ENCODE data around the gene UBN2. TPM values are rescaled to one million over a fixed set of nuclear protein-coding genes. Genes with fewer than 3 reads are reported as not detected.

UBN2 gene
- total and polyA plus RNA-seq, 10 of the 15 experiments (the other 5 are each of a cell fraction or from before 2014, with no cell fraction given) = 0.27 to 8.5 (median 2.5) TPM

DNA sequence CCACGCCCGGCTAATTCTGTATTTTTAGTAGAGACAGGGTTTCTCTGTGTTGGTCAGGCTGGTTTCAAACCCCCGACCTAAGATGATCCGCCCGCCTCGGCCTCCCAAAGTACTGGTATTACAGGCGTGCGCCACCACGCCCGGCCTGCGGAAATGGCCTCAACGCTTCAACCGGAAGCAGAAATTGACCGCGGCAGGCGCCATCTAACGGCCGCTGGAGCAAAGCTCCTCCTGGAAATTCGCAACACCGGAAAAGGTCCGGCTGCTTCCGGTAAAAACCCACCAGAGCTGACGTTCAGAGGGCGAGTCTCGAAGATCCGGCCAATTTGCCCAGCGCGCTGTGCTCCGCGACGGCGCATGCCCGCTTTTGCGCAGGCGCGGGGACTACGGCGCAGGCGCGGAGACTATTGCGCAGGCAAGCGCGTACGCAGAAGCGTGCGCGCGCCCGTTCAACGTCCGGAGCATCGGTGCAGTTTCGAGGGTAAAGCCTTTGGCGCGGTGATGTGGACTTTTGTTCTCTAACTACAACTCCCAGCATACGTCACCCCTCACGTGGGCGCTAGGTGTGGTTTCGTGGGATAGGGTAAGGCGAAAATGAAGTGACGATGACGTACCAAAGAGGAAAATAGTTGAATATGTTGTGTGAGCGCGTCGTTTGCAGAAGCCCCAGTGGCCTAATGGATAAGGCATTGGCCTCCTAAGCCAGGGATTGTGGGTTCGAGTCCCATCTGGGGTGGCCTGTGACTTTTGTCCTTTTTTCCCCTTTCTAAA is 109.2 kb downstream of the UBN2 start (continued):
- TF ChIP-seq MXI1 (IDR thresholded peaks at IDR 0.05; ENCODE audit: low read depth, low read length) = peak; percentile 51; the same call in 1 of the 2 replicates
- peak in 1 of 2 experiments; percentile 46; a peak in 2 of 4 replicates for TF ChIP-seq IKZF2 (IDR thresholded peaks at IDR 0.05)
- TF ChIP-seq, protein P1, sequence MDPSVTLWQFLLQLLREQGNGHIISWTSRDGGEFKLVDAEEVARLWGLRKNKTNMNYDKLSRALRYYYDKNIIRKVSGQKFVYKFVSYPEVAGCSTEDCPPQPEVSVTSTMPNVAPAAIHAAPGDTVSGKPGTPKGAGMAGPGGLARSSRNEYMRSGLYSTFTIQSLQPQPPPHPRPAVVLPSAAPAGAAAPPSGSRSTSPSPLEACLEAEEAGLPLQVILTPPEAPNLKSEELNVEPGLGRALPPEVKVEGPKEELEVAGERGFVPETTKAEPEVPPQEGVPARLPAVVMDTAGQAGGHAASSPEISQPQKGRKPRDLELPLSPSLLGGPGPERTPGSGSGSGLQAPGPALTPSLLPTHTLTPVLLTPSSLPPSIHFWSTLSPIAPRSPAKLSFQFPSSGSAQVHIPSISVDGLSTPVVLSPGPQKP (IDR thresholded peaks at IDR 0.05; ENCODE audit: low read depth, low read length) = peak; percentile 95
- no peak for TF ChIP-seq HDGF (IDR thresholded peaks at IDR 0.05)
- TF ChIP-seq HDAC2 (IDR thresholded peaks at IDR 0.05) = no peak
- TF ChIP-seq, protein P2, sequence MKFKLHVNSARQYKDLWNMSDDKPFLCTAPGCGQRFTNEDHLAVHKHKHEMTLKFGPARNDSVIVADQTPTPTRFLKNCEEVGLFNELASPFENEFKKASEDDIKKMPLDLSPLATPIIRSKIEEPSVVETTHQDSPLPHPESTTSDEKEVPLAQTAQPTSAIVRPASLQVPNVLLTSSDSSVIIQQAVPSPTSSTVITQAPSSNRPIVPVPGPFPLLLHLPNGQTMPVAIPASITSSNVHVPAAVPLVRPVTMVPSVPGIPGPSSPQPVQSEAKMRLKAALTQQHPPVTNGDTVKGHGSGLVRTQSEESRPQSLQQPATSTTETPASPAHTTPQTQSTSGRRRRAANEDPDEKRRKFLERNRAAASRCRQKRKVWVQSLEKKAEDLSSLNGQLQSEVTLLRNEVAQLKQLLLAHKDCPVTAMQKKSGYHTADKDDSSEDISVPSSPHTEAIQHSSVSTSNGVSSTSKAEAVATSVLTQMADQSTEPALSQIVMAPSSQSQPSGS (IDR thresholded peaks at IDR 0.05; ENCODE audit: low read length) = peak; percentile 87; the same call in 1 of the 2 replicates
- TF ChIP-seq, protein P3, sequence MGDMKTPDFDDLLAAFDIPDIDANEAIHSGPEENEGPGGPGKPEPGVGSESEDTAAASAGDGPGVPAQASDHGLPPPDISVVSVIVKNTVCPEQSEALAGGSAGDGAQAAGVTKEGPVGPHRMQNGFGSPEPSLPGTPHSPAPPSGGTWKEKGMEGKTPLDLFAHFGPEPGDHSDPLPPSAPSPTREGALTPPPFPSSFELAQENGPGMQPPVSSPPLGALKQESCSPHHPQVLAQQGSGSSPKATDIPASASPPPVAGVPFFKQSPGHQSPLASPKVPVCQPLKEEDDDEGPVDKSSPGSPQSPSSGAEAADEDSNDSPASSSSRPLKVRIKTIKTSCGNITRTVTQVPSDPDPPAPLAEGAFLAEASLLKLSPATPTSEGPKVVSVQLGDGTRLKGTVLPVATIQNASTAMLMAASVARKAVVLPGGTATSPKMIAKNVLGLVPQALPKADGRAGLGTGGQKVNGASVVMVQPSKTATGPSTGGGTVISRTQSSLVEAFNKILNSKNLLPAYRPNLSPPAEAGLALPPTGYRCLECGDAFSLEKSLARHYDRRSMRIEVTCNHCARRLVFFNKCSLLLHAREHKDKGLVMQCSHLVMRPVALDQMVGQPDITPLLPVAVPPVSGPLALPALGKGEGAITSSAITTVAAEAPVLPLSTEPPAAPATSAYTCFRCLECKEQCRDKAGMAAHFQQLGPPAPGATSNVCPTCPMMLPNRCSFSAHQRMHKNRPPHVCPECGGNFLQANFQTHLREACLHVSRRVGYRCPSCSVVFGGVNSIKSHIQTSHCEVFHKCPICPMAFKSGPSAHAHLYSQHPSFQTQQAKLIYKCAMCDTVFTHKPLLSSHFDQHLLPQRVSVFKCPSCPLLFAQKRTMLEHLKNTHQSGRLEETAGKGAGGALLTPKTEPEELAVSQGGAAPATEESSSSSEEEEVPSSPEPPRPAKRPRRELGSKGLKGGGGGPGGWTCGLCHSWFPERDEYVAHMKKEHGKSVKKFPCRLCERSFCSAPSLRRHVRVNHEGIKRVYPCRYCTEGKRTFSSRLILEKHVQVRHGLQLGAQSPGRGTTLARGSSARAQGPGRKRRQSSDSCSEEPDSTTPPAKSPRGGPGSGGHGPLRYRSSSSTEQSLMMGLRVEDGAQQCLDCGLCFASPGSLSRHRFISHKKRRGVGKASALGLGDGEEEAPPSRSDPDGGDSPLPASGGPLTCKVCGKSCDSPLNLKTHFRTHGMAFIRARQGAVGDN (IDR thresholded peaks at IDR 0.05) = peak; percentile 94
- 0 out of 2 replicates have a peak, but pooled peaks have one; percentile 41 for TF ChIP-seq RB1 (IDR thresholded peaks at IDR 0.05; ENCODE audit: borderline replicate concordance)
- TF ChIP-seq, protein P4, sequence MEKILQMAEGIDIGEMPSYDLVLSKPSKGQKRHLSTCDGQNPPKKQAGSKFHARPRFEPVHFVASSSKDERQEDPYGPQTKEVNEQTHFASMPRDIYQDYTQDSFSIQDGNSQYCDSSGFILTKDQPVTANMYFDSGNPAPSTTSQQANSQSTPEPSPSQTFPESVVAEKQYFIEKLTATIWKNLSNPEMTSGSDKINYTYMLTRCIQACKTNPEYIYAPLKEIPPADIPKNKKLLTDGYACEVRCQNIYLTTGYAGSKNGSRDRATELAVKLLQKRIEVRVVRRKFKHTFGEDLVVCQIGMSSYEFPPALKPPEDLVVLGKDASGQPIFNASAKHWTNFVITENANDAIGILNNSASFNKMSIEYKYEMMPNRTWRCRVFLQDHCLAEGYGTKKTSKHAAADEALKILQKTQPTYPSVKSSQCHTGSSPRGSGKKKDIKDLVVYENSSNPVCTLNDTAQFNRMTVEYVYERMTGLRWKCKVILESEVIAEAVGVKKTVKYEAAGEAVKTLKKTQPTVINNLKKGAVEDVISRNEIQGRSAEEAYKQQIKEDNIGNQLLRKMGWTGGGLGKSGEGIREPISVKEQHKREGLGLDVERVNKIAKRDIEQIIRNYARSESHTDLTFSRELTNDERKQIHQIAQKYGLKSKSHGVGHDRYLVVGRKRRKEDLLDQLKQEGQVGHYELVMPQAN (conservative IDR thresholded peaks at IDR 0.05) = peak; percentile 59; the same call in 1 of the 2 replicates
- TF ChIP-seq, protein P5, sequence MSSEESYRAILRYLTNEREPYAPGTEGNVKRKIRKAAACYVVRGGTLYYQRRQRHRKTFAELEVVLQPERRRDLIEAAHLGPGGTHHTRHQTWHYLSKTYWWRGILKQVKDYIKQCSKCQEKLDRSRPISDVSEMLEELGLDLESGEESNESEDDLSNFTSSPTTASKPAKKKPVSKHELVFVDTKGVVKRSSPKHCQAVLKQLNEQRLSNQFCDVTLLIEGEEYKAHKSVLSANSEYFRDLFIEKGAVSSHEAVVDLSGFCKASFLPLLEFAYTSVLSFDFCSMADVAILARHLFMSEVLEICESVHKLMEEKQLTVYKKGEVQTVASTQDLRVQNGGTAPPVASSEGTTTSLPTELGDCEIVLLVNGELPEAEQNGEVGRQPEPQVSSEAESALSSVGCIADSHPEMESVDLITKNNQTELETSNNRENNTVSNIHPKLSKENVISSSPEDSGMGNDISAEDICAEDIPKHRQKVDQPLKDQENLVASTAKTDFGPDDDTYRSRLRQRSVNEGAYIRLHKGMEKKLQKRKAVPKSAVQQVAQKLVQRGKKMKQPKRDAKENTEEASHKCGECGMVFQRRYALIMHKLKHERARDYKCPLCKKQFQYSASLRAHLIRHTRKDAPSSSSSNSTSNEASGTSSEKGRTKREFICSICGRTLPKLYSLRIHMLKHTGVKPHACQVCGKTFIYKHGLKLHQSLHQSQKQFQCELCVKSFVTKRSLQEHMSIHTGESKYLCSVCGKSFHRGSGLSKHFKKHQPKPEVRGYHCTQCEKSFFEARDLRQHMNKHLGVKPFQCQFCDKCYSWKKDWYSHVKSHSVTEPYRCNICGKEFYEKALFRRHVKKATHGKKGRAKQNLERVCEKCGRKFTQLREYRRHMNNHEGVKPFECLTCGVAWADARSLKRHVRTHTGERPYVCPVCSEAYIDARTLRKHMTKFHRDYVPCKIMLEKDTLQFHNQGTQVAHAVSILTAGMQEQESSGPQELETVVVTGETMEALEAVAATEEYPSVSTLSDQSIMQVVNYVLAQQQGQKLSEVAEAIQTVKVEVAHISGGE (CRISPR knock-in tag; IDR thresholded peaks at IDR 0.05) = peak; percentile 72
- TF ChIP-seq SIX5 (IDR thresholded peaks at IDR 0.05; ENCODE audit: low read depth, low read length, severe bottlenecking) = peak; percentile 80
- TF ChIP-seq SRF (IDR thresholded peaks at IDR 0.05; ENCODE audit: low read depth in 2 of 2, low read length in 2 of 2) = peak; percentile 87 to 90
- TF ChIP-seq, protein P6, sequence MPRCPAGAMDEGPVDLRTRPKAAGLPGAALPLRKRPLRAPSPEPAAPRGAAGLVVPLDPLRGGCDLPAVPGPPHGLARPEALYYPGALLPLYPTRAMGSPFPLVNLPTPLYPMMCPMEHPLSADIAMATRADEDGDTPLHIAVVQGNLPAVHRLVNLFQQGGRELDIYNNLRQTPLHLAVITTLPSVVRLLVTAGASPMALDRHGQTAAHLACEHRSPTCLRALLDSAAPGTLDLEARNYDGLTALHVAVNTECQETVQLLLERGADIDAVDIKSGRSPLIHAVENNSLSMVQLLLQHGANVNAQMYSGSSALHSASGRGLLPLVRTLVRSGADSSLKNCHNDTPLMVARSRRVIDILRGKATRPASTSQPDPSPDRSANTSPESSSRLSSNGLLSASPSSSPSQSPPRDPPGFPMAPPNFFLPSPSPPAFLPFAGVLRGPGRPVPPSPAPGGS (IDR thresholded peaks at IDR 0.05; ENCODE audit: borderline replicate concordance, insufficient read depth, low read depth, low read length, poor library complexity, severe bottlenecking) = peak; percentile 28
- peak; percentile 95 for TF ChIP-seq NR2C1 (IDR thresholded peaks at IDR 0.05)
